ENCODE data around the gene RPS6KC1. TPM values are rescaled to one million over a fixed set of nuclear protein-coding genes. Genes with fewer than 3 reads are reported as not detected.

The RPS6KC1 gene
- total RNA-seq, 1 experiment from 2014 or later: 16.9 TPM

GRCh38 chr1:213273546-213273945, 222.5 kb downstream of the RPS6KC1 start:
- Mint-ChIP-seq H3K27ac (no peak overlapping the region), H3K9me3 (no peaks in the 10 kb centered on the region), H3K4me1 (peaks cover 0 to 5% of the 10 kb centered on the region in 2 experiments; a peak in 1 of 4 replicates), H3K27me3 (ENCODE audit: low read depth) (no peaks in the 10 kb centered on the region), H3K4me3 (no peak overlapping the region), H3K36me3 (ENCODE audit: insufficient read depth in 1 of 3, low read depth in 3 of 3) (peaks cover 0 to 6% (median 0%) of the 10 kb centered on the region in 3 experiments; a peak in 3 of 7 replicates)
- Histone ChIP-seq H3K4me2 (ENCODE audit: insufficient read depth, insufficient read length, low read length) (no peak overlapping the region), H3K56ac (ENCODE audit: insufficient read length, low read depth, low read length) (no peak overlapping the region), H3K79me1 (ENCODE audit: insufficient read depth, low read depth, low read length, poor library complexity, severe bottlenecking) (no peaks in the 10 kb centered on the region), H3K18ac (ENCODE audit: insufficient read length, low read depth, low read length) (no peak overlapping the region), H3K9me3 (ENCODE audit: control insufficient read depth, low read depth, low read length) (no peaks in the 10 kb centered on the region), H3T11ph (ENCODE audit: low read length) (no peak overlapping the region), H4K20me1 (ENCODE audit: control insufficient read depth, insufficient read depth, insufficient read length) (no peaks in the 10 kb centered on the region), H2BK5ac (ENCODE audit: insufficient read length, low read length) (no peak overlapping the region), H3K14ac (ENCODE audit: insufficient read depth, low read length) (no peak overlapping the region), H3K27me3 (ENCODE audit: insufficient read depth, low read length) (no peaks in the 10 kb centered on the region), H2AFZ (ENCODE audit: low read length) (no peak overlapping the region), H2BK120ac (ENCODE audit: low read depth, low read length, poor library complexity, severe bottlenecking) (no peak overlapping the region), H2AK5ac (ENCODE audit: insufficient read length, low read length) (no peak overlapping the region), H3K79me2 (ENCODE audit: insufficient read depth, low read length) (no peaks in the 10 kb centered on the region), H4K91ac (ENCODE audit: insufficient read length, low read depth, low read length) (no peak overlapping the region), H3K9ac (ENCODE audit: extremely low read depth, insufficient read length, low read length) (no peak overlapping the region), H3K4ac (ENCODE audit: low read depth, low read length) (no peak overlapping the region), H4K8ac (replicated peaks; ENCODE audit: insufficient read length, low read depth, low read length) (no peak overlapping the region), H3K4me1 (ENCODE audit: insufficient read depth, low read length) (no peaks in the 10 kb centered on the region), H3K27ac (ENCODE audit: insufficient read length, low read depth, low read length) (no peak overlapping the region), H2BK20ac (ENCODE audit: low read depth, low read length, poor library complexity, severe bottlenecking) (no peak overlapping the region), H3K23ac (ENCODE audit: insufficient read length, low read depth, low read length) (no peak overlapping the region), H3K23me2 (ENCODE audit: insufficient read length, low read depth, low read length, poor library complexity, severe bottlenecking) (no peaks in the 10 kb centered on the region), H2BK15ac (ENCODE audit: low read depth, low read length) (no peak overlapping the region), H4K5ac (ENCODE audit: insufficient read length, low read depth, low read length) (no peak overlapping the region), H2BK12ac (ENCODE audit: insufficient read length, low read depth, low read length) (no peak overlapping the region)
- DNase-seq: no peak
- TF ChIP-seq CTCF (conservative IDR thresholded peaks at IDR 0.05): no peak
- WGBS (ENCODE audit: extremely low coverage, insufficient read length, low lambda C conversion rate): no CpG with 5 or more reads among the region's 2 CpGs

Measured in H9 (cell line).